GM18909 (cell line): ENCODE measurements around the gene ZBTB16.

Experiments
- ATAC-seq: cut with Tn5 transposase; IDR thresholded peaks from one replicate; pipeline ENCODE4 v1.9.1; 2021; ENCODE audit warnings: mild to moderate bottlenecking; ENCODE audit not compliant: unreplicated experiment, poor library complexity

The ZBTB16 gene

GRCh38 chr11:114285599-114285998 is 226.1 kb downstream of the ZBTB16 start:
- ATAC-seq, result no peak

- ATAC-seq, result no peak
Observed at GRCh38 chr11:114286229-114286628, 226.7 kb downstream of the ZBTB16 start.

GRCh38 chr11:114287154-114287553 is 227.6 kb downstream of the ZBTB16 start:
- ATAC-seq, result no peak

GRCh38 chr11:114288136-114288535 is 228.6 kb downstream of the ZBTB16 start:
- ATAC-seq, result no peak

- no peak for ATAC-seq
Observed at GRCh38 chr11:114289779-114290178, 230.3 kb downstream of the ZBTB16 start.

GRCh38 chr11:114290503-114291235 is 231.2 kb downstream of the ZBTB16 start:
- no peak for ATAC-seq

- no peak for ATAC-seq
Observed at GRCh38 chr11:114291381-114291780, 231.9 kb downstream of the ZBTB16 start.

- no peak for ATAC-seq
Observed at GRCh38 chr11:114291842-114292680, 232.6 kb downstream of the ZBTB16 start.

- ATAC-seq, result no peak
Observed at GRCh38 chr11:114293201-114293711, 233.7 kb downstream of the ZBTB16 start.

- no peak for ATAC-seq
Observed at GRCh38 chr11:114295676-114296604, 236.4 kb downstream of the ZBTB16 start, which contains the start of gene NNMT. NNMT (plus strand) TSS chr11:114296399; CDS start chr11:114296557, 158 bp downstream.

- ATAC-seq, result no peak
Observed at GRCh38 chr11:114296605-114297372, 237.3 kb downstream of the ZBTB16 start.

GRCh38 chr11:114297806-114298709 is 238.5 kb downstream of the ZBTB16 start:
- no peak for ATAC-seq

- no peak for ATAC-seq
Observed at GRCh38 chr11:114298710-114299109, 239.2 kb downstream of the ZBTB16 start.
